Stimulated activated CD8-positive, alpha-beta memory T cell treated with anti-CD3 and anti-CD28 coated beads, Interleukin-7, amount 100 ng/mL, for 4 hours (primary cell): ENCODE data around the gene ACVR2B.

ENCODE experiments used
- DNase-seq, 2 donors: peaks; one replicate each; pipeline ENCODE4 v3.0.0-alpha.2; 2020; ENCODE audit warnings: low read depth in 2 of 2

Gene ACVR2B

GRCh38 chr3:38487323-38487722, 33.6 kb downstream of the ACVR2B start:
- DNase-seq, result no peak

GRCh38 chr3:38488949-38489348, 35.3 kb downstream of the ACVR2B start:
- DNase-seq, result no peak

DNA sequence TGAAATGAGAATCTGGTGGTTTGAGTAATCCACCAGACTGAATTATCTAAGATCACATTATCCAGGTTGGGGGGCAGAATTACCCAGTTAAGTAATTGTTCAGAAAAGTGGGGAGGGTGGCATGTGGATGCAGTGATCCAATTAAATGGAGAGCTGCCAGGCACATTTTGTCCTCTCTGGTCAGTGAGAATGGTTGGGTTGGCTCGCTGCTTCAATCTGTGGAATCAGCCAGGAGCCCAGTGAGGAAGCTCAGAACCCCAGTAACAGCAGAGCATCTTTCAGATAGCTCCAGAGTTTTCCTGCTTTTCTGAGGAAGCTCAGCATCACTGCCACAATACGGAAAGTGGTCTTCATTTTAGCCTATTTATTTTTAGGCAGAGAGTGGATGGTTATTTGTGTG, 36.1 kb downstream of the ACVR2B start:
- DNase-seq, result no peak

DNA sequence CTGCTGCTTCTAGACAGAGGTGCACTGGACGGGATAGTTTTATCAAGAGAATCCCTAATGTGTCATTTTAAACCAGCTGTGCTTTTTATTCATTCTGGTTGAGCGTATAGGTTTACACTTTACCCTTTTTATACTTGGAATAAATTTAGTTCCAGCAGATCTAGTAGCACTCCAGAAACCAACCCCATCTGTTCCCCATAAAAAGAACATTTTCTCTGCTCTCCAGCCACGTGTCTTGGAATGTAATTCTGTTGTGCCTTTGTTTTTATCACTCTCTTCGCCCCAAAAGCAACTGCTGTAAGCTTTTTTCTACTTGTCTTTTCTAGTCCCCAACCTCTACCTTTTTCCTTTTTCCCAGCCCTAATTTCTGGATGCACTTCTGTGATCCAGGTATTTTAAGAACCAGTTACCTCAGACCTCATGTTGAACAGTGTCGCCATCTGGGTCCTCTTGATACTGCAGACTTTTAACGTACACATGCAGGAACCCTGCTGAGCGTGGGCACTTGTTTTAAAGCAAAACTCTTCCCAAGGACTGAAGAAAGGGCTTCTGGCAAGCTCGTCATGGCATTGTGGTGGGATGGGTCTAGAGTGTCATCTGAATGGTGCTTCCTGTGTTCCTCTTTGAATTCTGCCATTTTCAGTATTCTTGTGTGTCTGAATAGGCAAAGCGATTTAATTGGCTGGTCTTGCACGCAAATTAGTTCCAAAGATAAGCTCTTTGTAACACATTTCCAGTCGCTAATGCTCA, 36.8 kb downstream of the ACVR2B start:
- no peak for DNase-seq

DNA sequence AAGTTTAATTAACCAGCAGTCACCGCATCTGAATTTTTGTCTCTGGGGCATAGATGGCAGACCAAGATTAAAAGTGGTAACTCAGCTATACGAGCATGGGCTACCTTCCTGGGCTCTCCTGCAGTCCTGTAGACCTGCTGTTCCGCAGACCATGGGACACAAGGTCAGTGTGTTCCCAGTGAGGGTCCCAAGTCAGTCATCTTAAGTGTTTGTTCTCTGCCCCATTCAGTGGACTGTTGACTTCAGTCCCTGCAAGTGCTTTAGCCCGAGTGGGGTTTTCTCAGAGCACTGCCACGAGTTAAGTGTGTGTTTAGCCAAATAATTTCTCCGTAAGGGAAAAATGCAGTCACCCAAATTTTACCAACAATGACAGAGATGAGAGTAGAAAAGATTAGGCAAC, 37.5 kb downstream of the ACVR2B start:
- no peak for DNase-seq

DNA sequence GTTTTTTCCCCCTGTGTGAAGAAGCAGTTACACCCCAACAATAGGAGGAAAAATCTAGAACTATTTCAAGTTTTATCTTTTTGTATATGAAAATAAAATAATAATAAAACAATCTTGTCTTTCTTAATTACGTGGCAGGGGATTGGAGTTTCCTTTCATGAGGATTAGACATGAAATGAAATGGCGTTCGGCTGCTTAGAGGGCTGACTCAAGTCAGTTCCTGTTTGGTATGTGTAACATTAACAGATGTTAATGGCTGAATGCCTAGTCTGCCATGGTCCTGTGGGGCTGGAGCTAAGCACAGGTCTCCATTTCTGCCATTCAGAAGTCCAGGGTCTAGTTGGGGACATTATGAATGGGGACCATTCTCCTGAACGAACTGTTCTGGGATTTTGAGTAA, 39.3 kb downstream of the ACVR2B start:
- no peak for DNase-seq

GRCh38 chr3:38496131-38496910, 42.6 kb downstream of the ACVR2B start, which contains the start of gene EXOG:
EXOG (plus strand) TSS chr3:38496340; CDS start chr3:38496368, 28 bp downstream.
- peak; percentile 91 to 92 for DNase-seq

- DNase-seq, result no peak
Measured at GRCh38 chr3:38497031-38497430, 43.3 kb downstream of the ACVR2B start.

- no peak for DNase-seq
Measured at GRCh38 chr3:38500688-38501417, 47.2 kb downstream of the ACVR2B start.

DNA sequence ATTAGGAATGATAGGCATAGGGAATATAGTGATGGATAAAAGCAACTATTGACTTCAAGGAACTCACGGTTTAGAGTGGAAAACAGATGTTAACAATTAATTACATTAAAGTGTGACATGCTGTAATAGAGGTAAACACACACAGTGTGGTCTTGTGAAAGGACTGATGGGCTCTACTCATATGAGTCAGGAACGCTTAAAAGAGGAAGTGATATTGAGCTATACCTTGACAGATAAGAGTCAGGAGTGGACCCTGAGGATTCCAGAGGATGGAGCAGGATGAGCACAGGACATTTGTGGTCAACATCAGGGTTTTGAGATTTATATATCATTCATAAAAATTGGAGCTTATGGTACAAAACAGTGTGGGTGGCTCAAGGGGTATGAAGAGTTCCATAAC, 53.4 kb downstream of the ACVR2B start:
- DNase-seq, result no peak

- DNase-seq, result no peak
Measured at GRCh38 chr3:38509732-38510131, 56.0 kb downstream of the ACVR2B start.

GRCh38 chr3:38510631-38511030, 56.9 kb downstream of the ACVR2B start:
- no peak for DNase-seq

- no peak for DNase-seq
Measured at GRCh38 chr3:38511546-38511945, 57.9 kb downstream of the ACVR2B start.

- DNase-seq, result no peak
Measured at GRCh38 chr3:38515367-38515766, 61.7 kb downstream of the ACVR2B start.

DNA sequence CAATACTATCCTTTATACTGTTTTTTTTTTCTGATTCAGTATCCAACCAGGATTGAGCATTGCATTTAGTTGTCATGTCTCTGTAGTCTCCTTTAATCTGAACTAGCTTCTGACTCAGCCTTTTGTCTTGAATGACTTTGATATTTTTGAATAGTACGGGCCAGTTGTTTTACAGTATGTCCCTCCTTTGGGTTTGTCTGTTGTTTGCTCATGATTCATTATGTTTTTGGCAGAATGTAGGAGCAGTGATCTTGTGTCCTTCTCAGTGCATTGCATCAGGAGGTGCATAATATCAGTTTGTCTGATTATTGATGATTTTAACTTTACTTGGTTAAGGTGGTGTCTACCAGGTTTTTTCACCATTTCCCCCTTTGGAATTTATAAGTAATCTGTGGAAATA, 63.0 kb downstream of the ACVR2B start:
- DNase-seq, result no peak

DNA sequence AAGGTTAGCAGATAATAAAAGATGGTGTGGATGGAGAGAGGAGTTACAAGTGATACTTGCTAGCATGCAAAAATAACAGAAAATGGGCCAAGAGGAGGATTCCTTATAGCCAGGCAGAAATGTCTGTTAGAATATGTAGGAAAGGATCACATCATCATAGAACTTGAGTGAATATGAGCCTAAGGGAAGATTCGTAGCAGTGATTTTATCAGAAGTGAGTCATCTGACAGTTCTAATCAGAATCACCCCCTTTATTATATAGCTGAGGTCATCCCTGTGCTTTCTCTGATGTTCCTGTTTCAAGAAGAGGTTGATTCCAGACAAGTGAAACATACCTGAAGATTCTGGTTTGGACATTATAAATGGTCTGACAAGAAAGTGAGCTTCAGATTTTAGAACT, 65.3 kb downstream of the ACVR2B start:
- no peak for DNase-seq

DNA sequence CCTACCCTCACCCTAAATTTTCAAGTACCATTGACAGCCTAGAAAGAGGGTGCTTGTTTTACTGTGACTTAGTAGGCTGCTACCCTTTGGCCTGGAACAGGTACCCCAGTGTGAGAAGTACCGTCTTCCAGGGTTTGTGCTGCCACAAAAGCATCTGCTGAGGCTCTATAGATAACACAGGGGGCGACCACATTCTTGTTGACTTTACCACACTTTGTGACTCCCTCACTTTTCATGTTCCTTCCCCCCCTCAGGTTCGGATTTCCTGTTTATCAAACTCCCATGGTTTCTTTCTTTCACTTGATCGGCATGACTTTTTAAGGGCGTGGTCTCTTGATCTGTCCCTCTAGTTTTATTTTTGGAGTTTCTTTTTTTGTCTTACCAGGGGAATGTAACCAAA, 66.0 kb downstream of the ACVR2B start:
- DNase-seq, result no peak

GRCh38 chr3:38521391-38521987, 67.8 kb downstream of the ACVR2B start:
- peak; percentile 26 to 51 for DNase-seq

GRCh38 chr3:38522002-38522401, 68.3 kb downstream of the ACVR2B start:
- DNase-seq, result no peak

DNA sequence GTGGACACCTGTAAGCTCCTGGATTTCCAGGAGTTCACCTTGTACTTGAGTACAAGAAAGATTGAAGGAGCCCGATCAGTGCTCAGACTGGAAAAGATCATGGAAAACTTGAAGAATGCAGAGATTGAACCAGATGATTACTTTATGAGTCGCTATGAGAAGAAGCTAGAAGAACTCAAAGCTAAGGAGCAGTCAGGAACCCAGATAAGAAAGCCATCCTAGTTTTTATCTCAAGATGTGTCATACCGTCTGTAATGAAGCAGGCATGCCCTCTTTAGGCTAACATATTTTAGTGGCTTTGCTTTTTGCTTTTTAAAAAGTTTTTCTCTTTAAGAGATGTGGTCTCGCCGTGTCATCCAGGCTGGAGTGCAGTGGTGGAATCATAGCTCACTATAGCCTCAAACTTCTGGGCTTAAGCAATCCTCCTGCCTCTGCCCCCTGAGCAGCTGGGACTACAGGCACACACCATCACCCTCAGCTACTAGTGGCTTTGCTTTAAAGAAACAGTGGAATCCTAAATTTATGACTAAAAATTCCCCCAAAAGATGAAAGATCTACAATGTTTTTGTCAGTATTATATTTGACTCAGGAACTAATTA, 70.5 kb downstream of the ACVR2B start:
- DNase-seq, result no peak

GRCh38 chr3:38526792-38527191, 73.1 kb downstream of the ACVR2B start:
- DNase-seq, result no peak

GRCh38 chr3:38528457-38528856, 74.8 kb downstream of the ACVR2B start:
- DNase-seq, result no peak
